G401.6 (cell line): ENCODE data around the gene WWTR1.

ENCODE experiments used
- FAIRE-seq: peaks from 2 replicates; lab custom pipeline; 2012; peaks lifted over from hg19 to GRCh38; lab: Jason Lieb, UNC

Gene WWTR1

DNA sequence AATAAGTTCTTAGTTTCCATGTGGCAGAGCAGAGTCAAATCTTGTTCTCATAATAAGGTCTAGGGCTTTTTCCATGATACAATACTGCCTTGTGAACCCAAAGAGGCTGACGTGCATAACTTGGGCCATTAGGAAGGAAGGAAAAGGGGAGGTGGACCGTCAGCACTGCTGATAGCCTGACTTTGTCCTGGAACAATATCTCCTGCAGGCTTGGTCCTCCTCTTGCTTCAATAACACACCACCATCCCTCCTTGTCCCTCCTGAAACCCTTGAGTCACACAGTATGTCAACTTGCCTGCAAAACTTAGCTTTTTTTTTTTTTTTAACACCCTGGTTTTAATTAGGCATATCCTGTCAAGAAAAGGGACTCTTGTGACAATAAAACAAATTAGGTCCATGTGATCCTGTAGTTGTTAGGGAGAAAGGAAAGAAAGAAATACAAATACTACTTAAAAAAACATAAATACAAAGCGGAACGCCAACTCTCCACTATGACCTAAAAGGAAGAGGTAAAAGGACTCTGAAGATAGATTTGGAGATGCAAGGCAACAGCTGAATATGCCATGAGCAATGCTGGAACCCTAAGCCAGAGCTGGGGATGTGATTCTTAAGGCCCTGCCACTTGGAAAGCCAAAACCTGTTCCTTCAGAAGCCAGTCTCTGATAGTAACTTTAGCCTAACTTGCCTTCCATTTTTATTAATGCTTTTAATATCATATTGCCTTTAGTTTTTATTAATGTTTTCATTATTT is 67.0 kb downstream of the WWTR1 start:
- FAIRE-seq, result no peak

DNA sequence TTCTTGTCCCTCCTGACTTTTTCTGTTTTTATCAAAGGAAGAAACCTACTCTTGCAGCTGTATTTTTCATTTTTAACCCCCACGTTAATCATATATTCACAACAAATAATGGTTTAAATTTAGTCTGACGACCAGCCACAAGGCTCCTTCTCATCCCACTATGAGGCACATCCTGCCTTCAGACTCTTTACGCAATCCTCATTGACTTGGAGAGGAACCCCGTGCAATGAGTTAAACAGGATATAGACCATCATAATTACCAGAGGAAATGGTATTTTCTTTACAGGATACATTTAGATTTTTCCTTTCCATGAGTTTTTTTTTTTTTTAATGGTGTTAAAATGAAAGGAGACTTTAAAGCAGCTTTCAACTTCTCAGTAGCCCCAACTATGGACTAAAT is 68.5 kb downstream of the WWTR1 start:
- FAIRE-seq, result no peak

GRCh38 chr3:149588909-149589308 is 68.9 kb downstream of the WWTR1 start:
- no peak for FAIRE-seq

DNA sequence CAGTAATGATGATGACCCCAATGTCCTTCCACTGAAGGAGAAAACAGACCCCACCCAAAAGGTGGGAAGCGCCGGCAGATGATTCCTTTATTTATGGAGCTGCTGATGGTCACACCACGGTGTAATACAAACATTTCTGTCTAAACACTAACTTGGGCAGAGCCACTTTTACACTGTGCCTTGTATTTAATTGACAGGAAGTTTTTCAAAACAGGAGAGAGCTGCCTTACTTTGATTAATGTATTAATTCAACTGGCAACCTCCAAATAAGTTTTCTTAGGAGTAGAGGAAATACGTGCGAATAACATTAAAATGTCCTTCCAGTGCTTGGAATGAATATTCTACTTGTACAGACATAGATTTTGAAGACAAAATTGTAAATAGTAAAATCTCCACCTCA is 70.4 kb downstream of the WWTR1 start:
- no peak for FAIRE-seq

GRCh38 chr3:149586871-149587270 is 71.0 kb downstream of the WWTR1 start:
- FAIRE-seq, result no peak

GRCh38 chr3:149585401-149585726 is 72.5 kb downstream of the WWTR1 start:
- FAIRE-seq, result no peak

DNA sequence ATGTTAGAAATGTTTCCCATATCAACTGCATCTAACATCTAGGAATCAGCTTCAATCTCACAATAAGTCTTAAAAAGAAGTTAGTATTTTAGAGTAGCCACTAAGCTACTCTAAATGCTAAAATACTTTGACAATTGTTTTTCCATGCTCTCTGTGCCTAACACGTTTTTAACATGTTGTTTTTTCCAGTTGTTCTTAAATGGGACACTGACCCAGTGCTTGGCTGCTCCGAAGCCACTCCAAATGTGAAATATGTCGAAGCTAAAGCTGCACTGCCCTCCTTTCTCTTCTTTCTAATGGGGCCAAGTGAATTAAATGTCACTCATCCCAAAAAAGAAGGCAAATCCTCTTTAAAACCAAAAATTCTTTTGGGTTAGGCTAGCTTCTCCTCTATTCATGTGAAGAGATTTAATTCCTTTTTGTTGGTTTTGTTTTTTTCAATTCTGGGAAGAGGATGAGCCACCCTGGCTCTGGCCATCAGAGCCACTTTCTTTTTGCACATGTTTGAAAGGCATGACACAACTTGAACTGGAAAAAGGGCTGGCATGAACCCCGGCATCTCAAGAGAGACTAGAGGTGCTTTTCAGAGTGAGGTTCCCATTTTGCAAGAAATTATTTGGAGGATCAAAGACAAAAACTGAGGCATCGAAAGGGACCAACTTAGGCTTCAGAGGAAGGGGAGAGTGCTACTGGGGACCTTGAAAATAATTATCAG is 73.7 kb downstream of the WWTR1 start:
- no peak for FAIRE-seq

- no peak for FAIRE-seq
Measured at GRCh38 chr3:149582395-149582794, 75.4 kb downstream of the WWTR1 start.

GRCh38 chr3:149581681-149582370 is 76.0 kb downstream of the WWTR1 start:
- FAIRE-seq, result no peak

DNA sequence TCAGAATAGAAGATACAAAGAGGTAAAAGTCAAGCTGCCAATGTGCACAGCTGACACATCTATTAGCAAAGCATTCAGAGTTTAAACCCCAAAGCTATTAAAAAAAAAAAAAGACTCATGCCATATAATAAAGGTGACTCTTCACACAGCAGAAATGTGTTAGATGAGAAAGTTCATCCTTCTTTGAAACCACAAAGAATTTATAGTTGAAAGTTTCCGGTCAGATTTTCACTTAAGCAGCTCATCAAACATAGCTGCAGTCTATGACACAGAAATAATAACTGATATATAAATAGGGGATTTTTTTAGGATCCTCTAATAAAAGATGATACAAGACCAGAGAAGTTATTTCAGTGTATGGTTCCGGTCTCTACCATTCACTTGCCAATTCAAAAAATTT is 76.6 kb downstream of the WWTR1 start:
- FAIRE-seq, result no peak

GRCh38 chr3:149579838-149580542 is 77.8 kb downstream of the WWTR1 start:
- FAIRE-seq, result no peak

GRCh38 chr3:149579161-149579560 is 78.7 kb downstream of the WWTR1 start:
- FAIRE-seq, result no peak

DNA sequence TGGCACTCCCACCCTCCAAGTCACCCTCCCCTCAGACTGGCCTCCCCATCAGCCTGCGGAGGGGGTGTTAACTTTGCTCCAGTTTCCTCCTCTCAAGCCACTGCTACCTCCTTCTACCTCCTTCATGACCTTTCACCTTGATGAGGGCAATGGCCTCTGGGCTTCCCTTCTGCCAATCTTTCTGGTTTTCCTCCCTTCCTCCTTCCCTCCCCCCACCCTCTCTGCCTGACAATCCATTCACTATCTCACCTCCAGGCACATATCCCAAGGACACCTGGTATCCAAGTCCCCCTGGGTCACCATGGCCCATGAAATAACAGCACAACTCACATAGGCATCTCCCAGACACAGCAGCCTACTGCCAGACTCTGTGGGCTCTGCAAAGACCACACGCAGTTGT is 80.0 kb downstream of the WWTR1 start:
- no peak for FAIRE-seq

- FAIRE-seq, result no peak
Measured at GRCh38 chr3:149575961-149576564, 81.8 kb downstream of the WWTR1 start.

DNA sequence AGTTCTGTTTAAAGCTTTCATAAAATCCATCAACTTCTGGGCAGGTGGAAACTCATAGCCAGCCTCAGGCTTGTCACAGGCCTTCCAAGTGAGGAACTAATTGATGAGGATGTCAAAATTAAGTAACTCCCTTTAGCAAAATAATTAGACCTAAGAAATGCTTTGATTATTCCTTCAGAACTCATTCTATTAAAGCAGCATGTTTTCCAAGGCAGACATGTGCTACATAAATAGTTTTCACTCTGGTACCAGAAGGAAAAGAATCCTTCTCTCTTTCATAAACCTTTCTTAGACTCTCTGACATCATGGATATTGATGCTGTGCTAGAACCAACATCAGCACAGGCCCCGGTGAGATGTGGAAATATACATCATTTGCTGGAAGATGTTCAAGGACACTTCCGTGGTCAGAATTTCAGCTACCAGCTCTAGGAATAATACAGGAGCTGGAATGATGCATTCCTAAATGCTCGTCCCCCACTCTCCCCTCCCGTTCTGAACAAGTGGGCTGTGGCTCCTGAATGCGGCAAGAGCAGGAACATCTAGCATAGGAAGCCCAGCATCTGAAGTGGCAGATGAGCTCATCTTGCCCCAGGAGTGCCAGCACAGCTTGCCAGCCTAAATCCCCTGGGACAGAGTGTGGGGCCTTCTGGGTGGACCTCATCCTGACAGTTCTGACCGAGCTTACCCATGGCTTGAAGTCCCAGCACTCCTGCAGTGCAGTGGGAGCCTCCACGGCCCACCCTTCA is 82.4 kb downstream of the WWTR1 start:
- FAIRE-seq, result no peak

- no peak for FAIRE-seq
Measured at GRCh38 chr3:149572796-149573414, 84.9 kb downstream of the WWTR1 start.

DNA sequence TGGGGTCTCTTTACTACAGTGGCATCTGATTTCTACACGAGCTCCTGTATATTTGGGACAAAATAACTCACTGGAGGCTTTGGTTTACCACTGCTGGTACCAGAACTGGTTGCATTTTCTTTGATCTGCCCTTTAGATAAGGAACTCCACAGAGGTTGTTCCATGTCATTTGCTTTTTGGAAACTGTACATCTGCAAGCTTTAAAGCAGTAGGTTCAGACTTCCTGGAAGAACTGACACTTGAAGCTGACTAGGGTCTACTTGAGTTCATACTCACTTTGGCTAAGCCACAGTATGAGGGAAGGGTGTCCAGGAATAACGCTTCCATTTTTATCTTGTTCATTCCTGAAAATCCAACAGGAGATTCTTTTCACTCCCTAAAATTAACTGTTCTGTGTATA is 86.4 kb downstream of the WWTR1 start:
- FAIRE-seq, result no peak

DNA sequence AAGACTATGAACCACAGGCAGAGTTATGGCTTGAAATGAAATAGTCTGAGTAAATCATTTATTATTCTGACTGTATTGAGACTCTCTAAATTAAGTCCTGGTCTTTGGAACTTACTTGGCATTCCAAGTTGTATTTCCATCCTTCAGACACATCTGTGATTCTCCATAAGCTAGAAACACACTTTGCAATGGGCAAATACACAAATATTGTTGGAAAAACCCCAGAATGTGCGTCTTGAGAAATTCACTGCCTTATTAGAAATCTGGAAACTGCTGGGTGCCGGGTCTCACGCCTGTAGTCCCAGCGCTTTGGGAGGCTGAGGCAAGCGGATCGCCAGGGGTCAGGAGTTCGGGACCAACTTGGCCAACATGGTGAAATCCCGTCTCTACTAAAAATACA is 87.8 kb downstream of the WWTR1 start:
- FAIRE-seq, result no peak

GRCh38 chr3:149567381-149567780 is 90.4 kb downstream of the WWTR1 start:
- no peak for FAIRE-seq

DNA sequence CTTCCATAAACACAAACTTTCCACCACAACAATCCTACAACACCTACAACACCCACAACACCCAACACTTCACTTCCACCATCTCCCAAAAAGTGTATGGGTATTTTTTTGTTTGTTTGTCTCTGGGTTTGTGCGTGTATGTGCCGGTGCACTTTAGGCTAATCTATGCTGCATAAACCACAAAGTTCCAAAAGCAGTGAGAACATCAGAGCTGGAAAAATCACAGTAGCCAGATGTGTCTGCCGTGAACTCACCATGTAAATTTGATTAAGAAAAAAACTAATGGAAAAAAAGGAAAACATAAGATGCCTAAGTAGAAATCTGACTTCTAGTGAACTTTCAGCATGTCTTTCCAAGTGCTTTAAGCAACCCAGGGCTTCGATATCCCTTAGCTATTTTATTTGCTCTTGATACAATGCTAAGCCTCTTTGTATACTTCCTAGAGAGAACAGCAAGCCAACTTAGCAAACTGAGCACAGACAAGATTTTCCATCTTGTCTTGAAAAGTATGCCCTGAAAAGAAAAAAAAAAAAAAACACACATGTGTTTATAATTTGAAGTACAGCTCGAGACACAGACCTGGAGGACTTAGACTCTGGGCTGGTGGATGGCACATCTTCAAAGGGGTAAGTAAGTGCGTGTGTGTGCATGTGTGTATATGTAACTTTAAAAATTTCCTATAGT is 91.4 kb downstream of the WWTR1 start:
- FAIRE-seq, result no peak

GRCh38 chr3:149564079-149564478 is 93.7 kb downstream of the WWTR1 start:
- no peak for FAIRE-seq
